Activated CD4-positive, alpha-beta T cell treated with anti-CD3 and anti-CD28 coated beads, Interleukin-2, amount 50 U/mL, for 4 hours (primary cell): ENCODE results near the gene C6orf89.

Experiments
- DNase-seq, 2 experiments: peaks; one replicate each; pipeline ENCODE4 v3.0.0-alpha.2; 2020

Gene C6orf89

GRCh38 chr6:36885461-36886401 is at the start of gene C6orf89:
Gene C6orf89, plus strand, starts transcription at chr6:36885952. Its CDS starts 13,493 bp downstream, at chr6:36899445.
- peak; percentile 96 to 97 for DNase-seq

GRCh38 chr6:36836111-36837021 is 49.4 kb upstream of the C6orf89 start:
- no peak for DNase-seq

- no peak for DNase-seq
These were observed 48.8 kb upstream of the C6orf89 start for GRCh38 chr6:36837022-36837339.

GRCh38 chr6:36837686-36838085 is 48.1 kb upstream of the C6orf89 start:
- DNase-seq: no peak

DNA sequence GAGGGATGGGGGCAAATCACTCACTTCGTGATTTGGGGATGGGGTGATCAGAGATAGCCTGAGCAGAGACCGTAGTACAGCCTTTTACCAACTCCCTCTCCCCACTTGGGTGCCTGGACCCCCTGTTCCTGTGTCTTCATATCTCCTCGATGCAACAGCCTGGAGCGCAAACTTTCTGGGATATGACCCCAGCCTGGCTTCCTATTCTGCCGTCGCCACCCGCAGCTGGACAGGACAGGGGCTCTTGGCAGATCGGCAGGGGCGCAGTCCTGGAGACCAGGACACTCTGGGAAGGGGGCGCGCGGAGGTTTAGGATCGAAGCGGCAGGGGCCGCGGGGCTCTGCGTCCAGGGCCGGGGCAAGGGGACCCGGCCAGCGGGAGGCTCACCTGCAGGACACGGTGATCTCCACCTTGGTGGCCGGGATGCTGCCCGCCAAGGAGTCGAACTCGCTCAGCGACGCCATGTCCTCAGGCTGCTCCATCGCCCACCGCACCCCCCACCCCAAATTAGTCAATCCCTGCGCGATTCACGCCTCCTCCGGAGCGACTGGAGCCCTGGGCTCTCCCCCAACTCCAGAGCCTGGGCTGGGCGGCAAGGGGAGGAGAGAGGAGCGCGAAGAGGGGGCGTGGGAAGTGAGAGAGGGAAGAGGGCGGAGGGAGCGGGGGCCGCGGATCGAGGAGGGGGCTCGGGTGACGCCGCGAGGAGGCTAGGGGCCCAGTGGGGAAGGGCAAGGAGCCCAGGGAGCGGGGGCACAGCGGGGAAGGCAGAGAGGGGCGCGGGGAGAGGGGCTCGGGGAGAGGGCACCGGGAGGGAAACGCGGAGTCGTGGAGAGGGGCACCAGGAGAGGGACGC is 46.6 kb upstream of the C6orf89 start, which contains the start of gene CPNE5:
CPNE5 (minus strand) TSS at position 549 of the 853 bp plus-strand sequence; CDS start at position 482, 67 bp downstream.
- peak in 1 of 2 experiments; percentile 12 for DNase-seq

DNA sequence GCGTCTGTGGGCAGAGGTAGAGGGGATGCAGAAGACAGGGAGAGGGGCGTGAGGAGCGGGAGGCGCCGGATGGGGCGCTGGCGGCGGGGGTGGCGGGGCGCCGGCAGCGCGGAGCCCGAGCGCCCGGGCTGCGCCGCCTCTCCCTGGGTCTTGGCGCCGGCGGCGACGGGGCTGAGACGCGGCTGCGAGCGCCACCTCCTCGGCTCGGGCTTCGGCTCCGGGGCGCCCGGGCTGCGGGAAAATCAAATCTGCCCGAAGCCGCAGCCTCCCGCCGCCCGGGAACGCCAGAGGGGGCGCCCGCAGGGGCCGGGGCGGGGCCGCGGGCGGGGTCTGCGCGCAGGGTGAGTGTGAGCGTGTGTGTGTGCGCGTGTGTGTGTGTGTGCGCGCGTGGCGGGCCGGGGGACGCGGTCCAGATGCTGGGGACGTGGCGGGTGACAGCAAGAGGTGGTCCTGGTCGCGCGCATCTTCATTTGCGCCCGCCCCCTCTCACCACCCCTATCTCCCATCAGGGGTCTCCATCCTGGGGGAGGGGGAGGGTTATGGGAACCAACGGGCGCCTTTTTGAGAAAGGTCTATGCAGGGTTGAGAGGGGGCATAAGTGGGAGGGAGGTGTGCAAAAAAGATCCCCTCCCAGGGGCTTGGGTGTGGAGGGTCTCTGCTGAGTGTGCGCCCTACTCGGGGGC is 45.9 kb upstream of the C6orf89 start:
- peak; percentile 29 to 39 for DNase-seq

- peak; percentile 22 for DNase-seq
These were observed 45.0 kb upstream of the C6orf89 start for GRCh38 chr6:36840432-36841403.

DNA sequence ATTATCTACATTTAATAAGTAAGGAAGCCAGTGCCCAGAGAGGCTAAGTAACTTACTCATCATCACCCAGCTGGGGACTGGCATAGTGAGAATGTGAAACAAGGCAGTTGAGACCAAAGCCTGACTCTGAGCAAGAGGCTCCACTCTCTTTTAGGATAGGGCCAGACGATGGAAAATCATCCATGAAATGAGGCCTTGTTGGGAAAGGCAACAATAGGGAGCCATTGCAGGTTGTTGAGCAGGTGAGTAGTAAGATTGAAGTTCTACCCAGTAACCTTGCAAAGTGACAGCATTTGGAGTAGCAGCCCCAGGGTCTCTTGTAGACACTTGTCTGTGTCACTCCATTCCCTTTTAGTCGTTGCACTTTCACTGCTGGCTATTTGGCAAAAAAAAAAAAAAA is 44.0 kb upstream of the C6orf89 start:
- no peak for DNase-seq

- DNase-seq: no peak
These were observed 42.6 kb upstream of the C6orf89 start for GRCh38 chr6:36843170-36843569.

DNA sequence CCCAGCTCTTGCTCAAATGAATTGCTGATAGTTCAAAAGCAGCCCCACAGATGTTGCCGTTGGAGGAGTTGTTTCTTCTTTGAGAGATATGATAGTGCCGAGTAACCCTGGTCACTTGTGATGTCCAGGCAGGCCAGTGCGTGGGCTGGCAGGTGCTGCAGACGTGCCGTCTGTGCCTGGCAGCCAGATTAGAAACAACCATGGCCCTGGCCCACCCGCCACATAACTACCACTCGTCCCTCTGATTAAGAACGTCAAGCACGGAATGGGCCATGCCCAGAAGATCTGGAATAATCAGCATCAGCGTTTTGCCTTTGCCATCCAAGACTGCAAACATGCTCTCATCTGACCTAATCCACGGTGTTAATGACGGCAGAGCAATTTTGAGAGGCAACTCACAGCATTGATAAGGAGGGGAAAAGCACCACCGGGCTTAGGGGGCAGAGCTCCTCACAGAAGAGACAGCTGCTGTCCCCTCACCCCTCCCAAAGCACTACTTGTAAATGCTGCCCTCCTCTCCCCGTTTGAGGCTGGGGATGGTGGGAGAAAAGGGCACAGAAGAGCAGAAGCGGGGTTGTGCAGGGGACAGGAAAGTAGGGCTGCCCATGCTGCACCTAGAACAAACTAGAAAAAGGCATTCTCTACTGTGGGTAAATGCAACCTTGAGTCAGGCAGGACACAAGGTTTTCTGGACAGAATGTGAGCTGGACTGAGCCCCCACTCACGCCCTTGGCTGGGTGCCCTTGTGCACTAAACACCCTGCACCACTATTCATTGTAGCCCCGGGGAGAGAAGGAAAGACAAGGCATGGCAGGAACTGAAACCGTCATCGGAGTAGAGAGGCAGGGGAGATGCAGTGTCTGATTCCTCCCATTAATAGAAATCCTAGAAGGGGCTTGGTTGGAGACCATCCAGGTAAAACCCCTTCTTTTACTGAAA is 41.3 kb upstream of the C6orf89 start:
- DNase-seq: no peak

GRCh38 chr6:36845233-36845632 is 40.5 kb upstream of the C6orf89 start:
- no peak for DNase-seq

DNA sequence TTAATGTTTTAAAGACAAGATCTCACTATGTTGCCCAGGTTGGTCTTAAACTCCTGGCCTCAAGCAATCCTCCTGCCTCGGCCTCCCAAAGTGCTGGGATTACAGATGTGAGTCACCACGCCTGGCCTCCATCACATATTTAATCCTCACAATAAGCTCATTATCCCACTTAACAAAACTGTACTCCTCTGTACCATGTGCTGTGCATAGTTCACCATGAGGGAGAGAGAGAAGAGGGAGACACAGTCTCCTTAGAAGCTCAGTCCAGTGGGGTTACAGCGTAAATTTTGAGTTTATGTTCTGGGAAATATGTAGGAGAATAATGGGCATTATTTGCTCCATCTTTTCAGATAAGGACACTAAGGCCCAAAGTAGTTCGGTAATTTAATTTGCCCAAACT is 38.6 kb upstream of the C6orf89 start:
- DNase-seq: no peak

- no peak for DNase-seq
These were observed 37.8 kb upstream of the C6orf89 start for GRCh38 chr6:36847991-36848390.

GRCh38 chr6:36848658-36849441 is 36.9 kb upstream of the C6orf89 start:
- DNase-seq: no peak

DNA sequence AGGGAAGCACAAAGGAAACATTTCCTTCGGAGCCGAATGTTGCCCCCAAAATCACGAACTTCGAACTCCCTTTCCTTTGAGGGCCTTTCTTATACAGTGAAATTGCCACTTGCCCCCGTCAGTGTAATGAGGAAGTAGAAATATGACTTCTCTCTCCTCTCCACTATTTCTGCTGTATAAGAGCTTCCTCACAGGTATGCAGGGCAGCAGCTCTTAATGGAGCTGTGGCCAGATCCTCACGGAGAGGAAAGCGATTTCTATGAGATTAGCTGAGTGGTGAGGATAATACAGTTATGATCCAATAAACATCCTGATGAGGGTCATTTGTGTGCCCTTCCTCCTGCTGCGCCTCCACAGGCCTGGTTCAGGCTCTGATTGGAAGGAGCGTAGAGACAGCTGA is 35.7 kb upstream of the C6orf89 start:
- no peak for DNase-seq

- peak in 1 of 2 experiments; percentile 20 for DNase-seq
These were observed 34.6 kb upstream of the C6orf89 start for GRCh38 chr6:36851149-36851614.

- no peak for DNase-seq
These were observed 34.1 kb upstream of the C6orf89 start for GRCh38 chr6:36851626-36852025.

GRCh38 chr6:36852481-36853147 is 33.1 kb upstream of the C6orf89 start:
- DNase-seq: no peak
